Activated CD4-positive, alpha-beta T cell treated with anti-CD3 and anti-CD28 coated beads, Interleukin-2, amount 50 U/mL, for 48 hours (primary cell): Measurements from ENCODE around the gene IFI27L1.

ENCODE experiments used
- DNase-seq, 2 experiments: peaks; one replicate each; pipeline ENCODE4 v3.0.0-alpha.2; 2020

The IFI27L1 gene, protein sequence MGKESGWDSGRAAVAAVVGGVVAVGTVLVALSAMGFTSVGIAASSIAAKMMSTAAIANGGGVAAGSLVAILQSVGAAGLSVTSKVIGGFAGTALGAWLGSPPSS

GRCh38 chr14:94080621-94081385 is at the start of gene IFI27L1, which contains the start of gene DDX24:
IFI27L1 (plus strand) TSS chr14:94081310; CDS start chr14:94096938, 15,628 bp downstream.
DDX24 (minus strand) TSS chr14:94081202; CDS start chr14:94079742, 1,460 bp downstream.
- peak; percentile 97 to 98 for DNase-seq

GRCh38 chr14:94031883-94032279 is 49.2 kb upstream of the IFI27L1 start:
- DNase-seq = no peak

DNA sequence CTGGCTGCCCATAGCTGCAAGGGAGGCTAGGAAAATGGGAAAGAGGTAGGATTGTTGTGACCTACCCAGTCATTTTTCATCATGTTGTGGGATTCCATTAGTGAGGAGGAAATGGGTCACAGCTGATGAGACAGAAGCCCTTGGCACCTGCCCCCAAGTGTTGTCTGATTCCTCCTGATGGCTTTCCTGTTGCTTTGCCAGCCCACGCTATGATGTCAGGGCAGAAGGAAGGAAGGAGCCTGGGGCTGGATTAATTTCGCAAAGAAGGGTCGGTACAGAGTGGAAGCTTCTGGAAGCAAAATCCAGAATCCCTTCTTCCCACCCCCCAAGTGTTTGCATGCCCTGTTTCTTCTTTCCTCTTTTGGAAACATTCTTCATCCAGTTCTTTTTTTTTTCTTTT is 46.2 kb upstream of the IFI27L1 start:
- DNase-seq = no peak

- DNase-seq = peak; percentile 82 to 87
Observed at GRCh38 chr14:94036313-94037167, 44.6 kb upstream of the IFI27L1 start.

DNA sequence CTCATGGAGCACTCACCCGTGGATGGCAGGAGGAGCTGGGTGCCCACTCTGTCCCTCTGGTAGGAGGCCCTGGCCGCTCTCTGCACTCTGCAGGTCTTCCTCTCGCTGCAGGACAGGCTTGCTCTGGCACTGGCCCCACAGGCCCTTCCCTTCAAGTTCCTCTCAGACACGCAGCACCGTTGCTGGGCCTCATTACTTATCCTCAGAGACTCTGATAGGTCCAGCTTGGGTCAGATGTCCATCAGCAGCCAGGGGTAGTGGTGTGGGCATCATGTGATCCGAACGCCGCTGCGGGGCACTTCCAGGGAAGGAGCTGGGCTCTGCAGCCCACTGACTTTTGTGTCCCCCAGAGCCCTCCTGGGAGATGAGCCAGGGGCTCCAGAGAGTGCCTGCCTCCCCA is 43.2 kb upstream of the IFI27L1 start:
- no peak for DNase-seq

GRCh38 chr14:94038510-94038909 is 42.6 kb upstream of the IFI27L1 start:
- DNase-seq = no peak

- DNase-seq = no peak
Observed at GRCh38 chr14:94038921-94039629, 42.0 kb upstream of the IFI27L1 start.

DNA sequence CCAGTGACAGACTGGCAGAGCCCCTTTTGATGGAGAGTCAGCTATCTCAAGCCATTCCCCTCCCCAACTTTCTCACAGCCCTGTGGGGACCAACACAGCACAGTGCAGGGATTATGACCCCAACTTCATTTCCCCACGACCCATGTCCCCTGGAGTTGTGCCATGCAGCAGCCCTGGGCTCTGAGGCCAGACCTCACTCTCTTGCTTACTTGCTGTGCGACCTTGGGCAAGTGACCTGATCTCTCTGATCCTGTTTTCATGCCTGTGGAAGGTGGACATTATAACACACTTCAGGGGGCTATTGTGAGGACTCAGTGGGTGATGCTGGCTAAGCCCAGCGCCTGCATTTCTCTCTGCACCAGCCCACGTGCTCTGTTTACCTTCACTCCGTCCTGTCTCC is 40.9 kb upstream of the IFI27L1 start:
- no peak for DNase-seq

- no peak for DNase-seq
Observed at GRCh38 chr14:94040796-94041195, 40.3 kb upstream of the IFI27L1 start.

DNA sequence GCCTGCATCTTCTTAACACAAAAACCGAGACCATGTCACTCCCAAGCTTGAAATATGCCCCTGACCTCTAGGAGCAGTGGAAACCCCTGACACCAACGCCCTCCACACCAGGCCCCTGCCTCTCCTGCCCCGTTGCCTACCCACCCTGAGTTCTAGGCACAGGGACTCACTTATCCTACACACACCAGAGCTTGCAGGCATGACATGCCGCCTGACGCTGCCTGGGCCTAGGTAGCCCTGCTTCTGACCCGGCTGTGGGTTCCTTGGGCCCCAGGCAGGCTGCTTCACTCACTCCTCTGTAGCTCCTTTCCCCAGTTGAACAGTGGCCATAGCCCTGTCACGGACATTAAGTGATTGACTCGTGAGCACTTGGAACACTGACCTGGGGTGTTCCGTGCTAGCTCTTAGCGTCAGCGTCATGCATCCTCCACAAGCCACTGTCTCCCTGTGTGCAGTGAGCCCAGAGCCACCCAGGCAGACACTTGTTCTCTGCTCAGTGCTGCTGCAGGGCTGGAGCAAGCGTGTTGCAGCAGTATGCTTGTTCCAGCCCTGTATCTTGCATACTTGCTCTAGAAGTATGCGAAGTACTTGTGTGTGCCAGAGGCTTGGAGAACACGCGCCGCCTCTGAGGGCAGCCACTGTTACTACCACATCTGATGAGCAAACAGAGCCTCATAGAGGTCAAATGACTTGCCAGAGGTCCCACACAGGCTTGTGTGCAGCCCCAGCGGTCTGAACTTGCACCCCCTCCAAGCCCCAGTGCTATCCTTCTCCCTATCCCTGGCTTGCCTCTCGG is 39.4 kb upstream of the IFI27L1 start:
- no peak for DNase-seq

GRCh38 chr14:94042433-94043091 is 38.5 kb upstream of the IFI27L1 start:
- DNase-seq = no peak

DNA sequence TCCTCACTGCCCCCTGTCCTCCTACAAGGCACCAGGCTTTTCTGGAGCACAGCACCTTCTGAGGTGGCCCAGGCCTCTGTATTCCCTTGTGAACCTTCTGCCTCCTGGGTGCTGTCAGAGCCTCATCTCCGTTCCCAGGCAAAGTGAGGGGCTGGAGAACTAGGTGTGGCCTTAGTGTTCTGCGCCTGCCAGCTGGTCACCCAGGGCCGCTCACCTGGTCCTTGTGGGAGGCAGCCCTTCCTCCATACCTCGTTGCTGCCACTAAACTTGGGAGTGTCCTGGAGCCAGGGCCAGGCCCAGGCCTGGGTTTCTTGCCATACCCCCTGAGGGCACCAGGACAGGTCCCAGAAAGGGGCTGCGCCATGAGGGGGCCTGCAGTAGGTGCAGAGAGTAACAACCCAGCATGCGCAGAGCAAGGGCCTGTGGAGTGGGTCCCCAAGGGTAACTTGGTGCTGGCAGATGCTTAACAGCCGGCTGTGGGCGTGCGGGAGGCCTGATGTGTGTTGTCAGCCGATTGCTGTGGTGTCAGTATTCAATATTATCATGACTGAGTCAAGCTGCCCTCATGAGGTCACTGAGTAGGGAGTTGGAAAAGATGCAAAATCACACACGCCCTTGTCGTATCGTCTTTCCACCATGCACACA is 37.9 kb upstream of the IFI27L1 start:
- no peak for DNase-seq

DNA sequence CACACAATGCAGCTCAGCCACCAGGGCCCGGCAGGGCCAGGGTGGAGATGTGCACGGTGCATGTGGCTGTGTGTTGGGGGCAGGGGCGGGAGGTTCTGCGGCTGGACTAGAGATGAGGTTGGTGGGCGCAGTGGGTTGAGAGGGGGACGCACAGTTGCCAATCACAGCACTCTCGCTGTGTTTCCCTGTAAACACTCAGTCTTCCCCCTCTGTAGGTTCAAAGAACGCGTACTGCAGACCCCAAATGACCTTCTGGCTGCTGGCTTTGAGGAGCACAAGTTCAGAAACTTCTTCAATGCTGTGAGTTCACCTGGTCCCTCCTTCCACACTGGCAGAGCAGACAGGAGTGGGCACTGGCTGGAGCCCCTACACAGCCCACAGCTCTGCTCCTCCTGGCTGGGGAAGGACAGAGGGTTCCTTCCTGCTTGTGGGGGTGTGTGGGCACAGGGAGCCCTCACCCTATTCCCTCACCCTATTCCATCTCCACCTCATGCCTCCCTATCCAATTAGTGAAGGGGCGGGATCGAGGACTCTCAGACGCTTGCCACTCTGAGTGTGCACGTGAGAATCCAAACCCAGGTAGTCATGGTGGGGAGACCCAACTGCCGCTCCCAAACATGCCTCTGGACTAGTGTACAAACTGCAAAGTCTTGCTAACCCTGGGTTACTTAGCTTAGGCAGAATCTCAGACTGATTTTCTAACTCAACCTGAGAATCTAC is 37.2 kb upstream of the IFI27L1 start:
- DNase-seq = no peak

- no peak for DNase-seq
Observed at GRCh38 chr14:94044476-94045091, 36.5 kb upstream of the IFI27L1 start.

GRCh38 chr14:94045101-94045500 is 36.0 kb upstream of the IFI27L1 start:
- DNase-seq = no peak

DNA sequence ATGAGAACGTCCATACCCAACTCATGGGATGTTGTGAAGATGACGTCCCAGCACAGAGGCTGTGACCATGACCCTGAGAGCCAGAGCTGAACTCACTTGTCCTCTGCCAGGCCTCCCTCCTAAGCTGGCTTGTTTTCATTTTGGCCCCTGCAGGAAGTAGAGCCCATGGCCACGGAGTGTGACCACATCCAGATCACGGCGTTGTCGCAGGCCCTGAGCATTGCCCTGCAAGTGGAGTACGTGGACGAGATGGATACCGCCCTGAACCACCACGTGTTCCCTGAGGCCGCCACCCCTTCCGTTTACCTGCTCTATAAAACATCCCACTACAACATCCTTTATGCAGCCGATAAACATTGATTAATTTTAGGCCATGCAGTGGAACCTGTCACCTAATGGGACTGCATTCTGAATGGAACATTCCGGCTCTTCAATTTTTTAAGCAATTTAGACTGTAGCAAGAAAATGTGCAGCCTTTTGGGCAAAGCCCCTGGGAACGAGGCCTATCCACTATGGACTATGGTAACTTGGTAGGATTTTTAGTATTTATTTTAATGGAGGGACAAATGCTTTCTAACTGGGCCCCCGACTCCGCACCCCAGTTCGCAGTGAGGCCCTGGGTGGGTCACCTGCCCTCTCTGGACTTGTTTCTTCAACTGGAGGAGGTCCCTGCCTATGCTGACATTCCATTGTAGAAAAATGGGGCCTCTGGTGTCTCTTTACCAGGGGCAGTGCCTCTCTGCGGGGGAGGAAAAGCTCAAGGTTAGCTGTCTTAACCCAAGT is 35.4 kb upstream of the IFI27L1 start:
- no peak for DNase-seq

- no peak for DNase-seq
Observed at GRCh38 chr14:94046696-94047250, 34.3 kb upstream of the IFI27L1 start.

- no peak for DNase-seq
Observed at GRCh38 chr14:94047581-94047980, 33.5 kb upstream of the IFI27L1 start.
